Subcutaneous adipose tissue (tissue), 4 donors: ENCODE data around the gene RILPL2. TPM values are rescaled to one million over a fixed set of nuclear protein-coding genes. Genes with fewer than 3 reads are reported as not detected.

Source experiments
- CTCF ChIP-seq: fragments of 450-650 bp; IDR thresholded peaks from one replicate; pipeline ENCODE4 v1.5.1; 2016; ENCODE audit warnings: low read depth, mild to moderate bottlenecking, control low read depth, antibody characterized with exemption, moderate library complexity
- total RNA-seq, 4 donors: library from RNA; depleted of rRNA; stranded (reverse); fragments of >200 nt; gene quantifications; one replicate each; pipeline ENCODE4 v1.1.0, GENCODE V29; 2016

RILPL2 gene
- total RNA-seq, 4 donors from 2014 or later, result 6.7 to 11.7 (median 9.6) TPM

- no peak for TF ChIP-seq CTCF
These were observed 44.7 kb downstream of the RILPL2 start for GRCh38 chr12:123391546-123392343.

- TF ChIP-seq CTCF, result no peak
These were observed 45.7 kb downstream of the RILPL2 start for GRCh38 chr12:123390498-123391426.

GRCh38 chr12:123389560-123390351 lies 46.7 kb downstream of the RILPL2 start:
- no peak for TF ChIP-seq CTCF

GRCh38 chr12:123388951-123389559 lies 47.4 kb downstream of the RILPL2 start:
- TF ChIP-seq CTCF, result no peak

- TF ChIP-seq CTCF, result no peak
These were observed 48.1 kb downstream of the RILPL2 start for GRCh38 chr12:123388177-123388950.

- no peak for TF ChIP-seq CTCF
These were observed 48.8 kb downstream of the RILPL2 start for GRCh38 chr12:123387508-123388176.
